Amygdala (tissue), 56 donors: ENCODE results near the gene KPTN.

Experiments
- DNase-seq, 56 donors: peaks; one replicate each; lab custom pipeline; 2025; lab: John Stamatoyannopoulos, UW

KPTN gene

GRCh38 chr19:47438793-47439220 is 45.2 kb downstream of the KPTN start:
- DNase-seq = no peak

GRCh38 chr19:47437500-47437899 is 46.5 kb downstream of the KPTN start:
- no peak for DNase-seq

- peak in 51 of 56 donors; percentile 16 to 82 (median 52) for DNase-seq
These were observed 47.2 kb downstream of the KPTN start for GRCh38 chr19:47436712-47437401.

- no peak for DNase-seq
These were observed 48.1 kb downstream of the KPTN start for GRCh38 chr19:47435883-47436417.

- no peak for DNase-seq
These were observed 48.8 kb downstream of the KPTN start for GRCh38 chr19:47435196-47435595.

- DNase-seq = no peak
These were observed 49.9 kb downstream of the KPTN start for GRCh38 chr19:47434088-47434487.

- DNase-seq = no peak
These were observed 50.9 kb downstream of the KPTN start for GRCh38 chr19:47433121-47433520.

- no peak for DNase-seq
These were observed 51.5 kb downstream of the KPTN start for GRCh38 chr19:47432499-47432898.

GRCh38 chr19:47432091-47432490 is 51.9 kb downstream of the KPTN start:
- no peak for DNase-seq

GRCh38 chr19:47430041-47430802 is 53.8 kb downstream of the KPTN start:
- DNase-seq = no peak

GRCh38 chr19:47429140-47429793 is 54.8 kb downstream of the KPTN start:
- DNase-seq = no peak

- peak in 53 of 56 donors; percentile 12 to 98 (median 79) for DNase-seq
These were observed 55.7 kb downstream of the KPTN start for GRCh38 chr19:47428177-47428894.

- DNase-seq = peak in 30 of 56 donors; percentile 10 to 62 (median 32)
These were observed 56.5 kb downstream of the KPTN start for GRCh38 chr19:47427241-47428176.
